Measurements from ENCODE around the gene SPATA31E1. TPM values are rescaled to one million over a fixed set of nuclear protein-coding genes. Genes with fewer than 3 reads are reported as not detected.

SPATA31E1 gene
- total RNA-seq, 2 experiments from 2014 or later = not detected

DNA sequence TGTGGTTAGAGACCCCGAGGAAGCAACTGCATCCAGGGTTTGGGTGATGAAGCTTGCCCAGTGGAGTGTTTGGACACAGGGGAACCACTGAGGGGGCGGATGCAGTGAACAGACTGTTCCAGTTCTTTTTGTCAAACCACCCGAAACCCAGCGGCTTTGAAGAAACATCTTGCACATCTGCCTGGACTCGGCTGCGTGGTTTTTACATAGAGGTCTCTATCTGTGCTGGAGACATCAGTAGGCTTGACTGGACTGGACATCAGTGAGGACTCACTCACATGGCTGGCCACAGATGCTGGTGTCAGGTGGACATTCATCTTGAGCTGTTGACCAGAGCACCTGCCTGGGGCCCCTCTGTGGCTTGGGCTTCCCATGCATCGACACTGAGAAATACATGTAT, 15.3 kb upstream of the SPATA31E1 start:
- no peak for ATAC-seq
- CTCF ChIA-PET = no interaction called here

DNA sequence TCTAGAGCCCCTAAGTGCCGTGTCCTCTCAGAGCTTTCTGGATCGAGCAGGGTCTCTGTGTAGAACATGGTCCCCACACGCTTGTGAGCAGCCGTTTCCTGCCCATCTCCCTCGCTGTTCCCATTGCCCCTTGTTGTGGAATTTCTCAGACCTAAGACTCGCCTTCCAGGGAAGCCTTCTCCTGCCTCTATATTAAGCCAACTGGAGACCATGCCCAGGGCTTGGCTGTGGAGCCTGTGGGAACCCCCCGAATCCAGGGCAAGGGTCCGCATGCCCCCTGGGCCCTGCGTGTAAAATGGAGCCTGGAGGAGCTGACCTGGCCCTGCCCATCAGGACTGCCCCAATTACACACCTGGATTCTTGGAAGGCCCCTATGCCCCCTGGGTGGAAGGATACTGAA, 14.5 kb upstream of the SPATA31E1 start:
- ATAC-seq = no peak
- Mint-ChIP-seq H3K36me3 (ENCODE audit: low read depth) (no peaks in the 10 kb centered on the region), H3K27me3 (peaks cover 3% of the 10 kb centered on the region), H3K4me3 (no peak overlapping the region), H3K27ac (no peak overlapping the region), H3K4me1 (no peaks in the 10 kb centered on the region), H3K9me3 (ENCODE audit: low read depth) (no peaks in the 10 kb centered on the region)
- DNase-seq = no peak
- ChIA-PET CTCF (no interaction called here), POLR2A (no interaction called here)
- intact Hi-C loops (cut with DNase I, micrococcal nuclease) = no loop called here

More for the DNA sequence above, 15.3 kb upstream of the SPATA31E1 start:
- intact Hi-C loops (cut with DNase I, micrococcal nuclease) = no loop called here
- peaks cover 3% of the 10 kb centered on the region for H3K27me3 Mint-ChIP-seq
- H3K36me3 Mint-ChIP-seq (ENCODE audit: low read depth) = no peaks in the 10 kb centered on the region
- no peaks in the 10 kb centered on the region for H3K9me3 Mint-ChIP-seq (ENCODE audit: low read depth)
- H3K27ac Mint-ChIP-seq = no peak overlapping the region
- H3K4me1 Mint-ChIP-seq = no peaks in the 10 kb centered on the region
- no peak overlapping the region for H3K4me3 Mint-ChIP-seq
- no peak for DNase-seq
- POLR2A ChIA-PET = no interaction called here

DNA sequence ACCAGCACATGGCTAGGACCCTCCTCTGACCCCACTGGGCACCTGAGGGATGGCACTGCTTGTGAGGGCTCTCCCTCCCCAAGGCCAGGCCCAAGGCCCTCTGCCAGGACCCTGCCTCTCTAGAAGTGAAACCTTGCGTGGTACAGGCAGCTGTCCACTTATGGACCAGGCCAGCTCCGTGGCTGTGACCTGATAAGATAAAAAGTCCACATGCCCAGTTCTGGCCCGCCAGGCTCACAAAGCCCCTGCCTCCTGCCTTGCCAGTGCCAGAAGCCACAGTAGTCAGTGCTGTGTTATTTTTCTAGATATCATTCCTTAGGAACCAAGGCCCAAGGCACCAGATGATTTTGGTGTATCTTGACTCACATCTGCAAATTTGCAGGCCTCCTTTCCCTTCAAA, 14.0 kb upstream of the SPATA31E1 start:
- ATAC-seq (no peak), DNase-seq (no peak)
- ChIA-PET POLR2A (no interaction called here), CTCF (interaction anchor here (0.7 kb wide), 1 partner anchor 239 kb away, joined by 3 read pairs; no protein-coding TSS in a partner anchor)
- no peaks in the 10 kb centered on the region for H3K36me3 Mint-ChIP-seq (ENCODE audit: low read depth)
- H3K27ac Mint-ChIP-seq = no peak overlapping the region
- H3K4me3 Mint-ChIP-seq = no peak overlapping the region
- no peaks in the 10 kb centered on the region for H3K4me1 Mint-ChIP-seq
- intact Hi-C loops (cut with DNase I, micrococcal nuclease) = no loop called here
- no peaks in the 10 kb centered on the region for H3K9me3 Mint-ChIP-seq (ENCODE audit: low read depth)
- H3K27me3 Mint-ChIP-seq = peaks cover 3% of the 10 kb centered on the region

GRCh38 chr9:87869082-87869481, 13.6 kb upstream of the SPATA31E1 start:
- H3K4me3 Mint-ChIP-seq = no peak overlapping the region
- ATAC-seq (no peak), DNase-seq (no peak)
- H3K27ac Mint-ChIP-seq = no peak overlapping the region
- no peaks in the 10 kb centered on the region for H3K36me3 Mint-ChIP-seq (ENCODE audit: low read depth)
- intact Hi-C loops (cut with DNase I, micrococcal nuclease) = no loop called here
- POLR2A ChIA-PET = no interaction called here
- H3K27me3 Mint-ChIP-seq = peaks cover 3% of the 10 kb centered on the region
- no peaks in the 10 kb centered on the region for H3K4me1 Mint-ChIP-seq
- CTCF ChIA-PET = interaction anchor here (0.7 kb wide), 1 partner anchor 239 kb away, joined by 3 read pairs; no protein-coding TSS in a partner anchor
- no peaks in the 10 kb centered on the region for H3K9me3 Mint-ChIP-seq (ENCODE audit: low read depth)

- intact Hi-C loops (cut with DNase I, micrococcal nuclease) = loop anchor here in 1 of 2 experiments (10.0 kb wide), 1 partner anchor 57 kb away; no protein-coding TSS in a partner anchor
- peaks cover 3% of the 10 kb centered on the region for H3K27me3 Mint-ChIP-seq
- no peak overlapping the region for H3K27ac Mint-ChIP-seq
- DNase-seq (no peak), ATAC-seq (no peak)
- CTCF ChIA-PET = no interaction called here
- no peaks in the 10 kb centered on the region for H3K9me3 Mint-ChIP-seq (ENCODE audit: low read depth)
- H3K4me3 Mint-ChIP-seq = no peak overlapping the region
- H3K4me1 Mint-ChIP-seq = no peaks in the 10 kb centered on the region
- POLR2A ChIA-PET = no interaction called here
- no peaks in the 10 kb centered on the region for H3K36me3 Mint-ChIP-seq (ENCODE audit: low read depth)
Measured at GRCh38 chr9:87871425-87872078, 11.1 kb upstream of the SPATA31E1 start.

DNA sequence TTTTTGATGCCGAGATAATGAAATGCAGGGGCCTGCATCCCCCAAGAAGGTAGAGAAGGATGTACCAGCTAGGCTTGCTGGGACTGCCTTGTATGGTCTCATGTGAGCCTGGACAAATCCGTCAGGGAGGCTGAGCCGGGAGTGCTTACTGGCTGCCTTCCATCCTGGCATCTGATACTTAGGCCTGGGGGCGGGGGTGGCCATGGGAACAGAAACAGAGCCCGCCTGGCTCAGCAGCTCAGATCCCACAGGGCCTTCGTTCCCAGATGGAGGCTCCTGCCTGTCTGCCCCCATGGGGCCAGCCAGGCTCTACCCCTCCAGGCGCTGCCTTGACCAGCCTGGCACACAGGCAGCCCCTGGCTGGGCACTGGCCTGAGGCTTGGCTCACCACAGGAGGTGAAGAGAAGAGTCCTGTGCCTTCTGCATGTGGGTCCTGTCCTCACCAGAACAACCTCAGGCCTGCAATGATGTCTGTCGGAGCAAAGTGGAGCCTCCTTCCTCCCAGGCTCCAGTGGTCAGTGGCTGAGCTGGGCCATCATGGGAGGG, 10.5 kb upstream of the SPATA31E1 start:
- Mint-ChIP-seq H3K27me3 (peaks cover 3% of the 10 kb centered on the region), H3K36me3 (ENCODE audit: low read depth) (no peaks in the 10 kb centered on the region), H3K4me3 (no peak overlapping the region), H3K4me1 (no peaks in the 10 kb centered on the region), H3K27ac (no peak overlapping the region), H3K9me3 (ENCODE audit: low read depth) (no peaks in the 10 kb centered on the region)
- ATAC-seq (no peak), DNase-seq (no peak)
- ChIA-PET POLR2A (no interaction called here), CTCF (no interaction called here)
- intact Hi-C loops (cut with DNase I, micrococcal nuclease) = loop anchor here in 1 of 2 experiments (10.0 kb wide), 1 partner anchor 57 kb away; no protein-coding TSS in a partner anchor

GRCh38 chr9:87873607-87874303, 8.9 kb upstream of the SPATA31E1 start:
- Mint-ChIP-seq H3K4me3 (no peak overlapping the region), H3K36me3 (ENCODE audit: low read depth) (no peaks in the 10 kb centered on the region), H3K4me1 (peaks cover 3% of the 10 kb centered on the region), H3K9me3 (ENCODE audit: low read depth) (no peaks in the 10 kb centered on the region), H3K27ac (no peak overlapping the region), H3K27me3 (peaks cover 3% of the 10 kb centered on the region)
- ATAC-seq (no peak), DNase-seq (no peak)
- intact Hi-C loops (cut with DNase I, micrococcal nuclease) = loop anchor here in 1 of 2 experiments (10.0 kb wide), 1 partner anchor 59 kb away; no protein-coding TSS in a partner anchor
- CTCF ChIA-PET = interaction anchor here (0.6 kb wide), 1 partner anchor 1242 kb away, joined by 3 read pairs; no protein-coding TSS in a partner anchor
- POLR2A ChIA-PET = interaction anchor here (0.6 kb wide), 1 partner anchor 175 kb away, joined by 3 read pairs; no protein-coding TSS in a partner anchor

DNA sequence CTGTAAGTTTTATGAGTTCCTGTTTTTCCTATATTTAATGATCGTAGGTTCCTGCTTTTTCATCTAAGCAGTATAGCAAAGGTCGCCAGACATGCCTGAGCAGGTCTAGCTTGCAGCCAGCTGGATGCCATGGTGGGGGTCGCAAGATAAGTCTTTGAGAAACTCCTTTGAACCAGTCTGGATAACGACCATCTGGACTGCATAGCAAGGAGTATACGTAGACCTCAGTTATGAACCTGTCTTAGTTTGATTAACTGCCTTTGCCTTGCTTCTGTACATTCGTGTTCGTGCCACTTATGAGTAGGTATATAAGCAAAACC, 8.4 kb upstream of the SPATA31E1 start:
- ATAC-seq = no peak
- POLR2A ChIA-PET = interaction anchor here (0.6 kb wide), 1 partner anchor 175 kb away, joined by 3 read pairs; no protein-coding TSS in a partner anchor
- Mint-ChIP-seq H3K27me3 (peaks cover 3% of the 10 kb centered on the region), H3K27ac (no peak overlapping the region), H3K4me3 (no peak overlapping the region), H3K9me3 (ENCODE audit: low read depth) (no peaks in the 10 kb centered on the region), H3K4me1 (peaks cover 6% of the 10 kb centered on the region), H3K36me3 (ENCODE audit: low read depth) (no peaks in the 10 kb centered on the region)
- no peak for DNase-seq
- intact Hi-C loops (cut with DNase I, micrococcal nuclease) = loop anchor here in 1 of 2 experiments (10.0 kb wide), 1 partner anchor 59 kb away; no protein-coding TSS in a partner anchor
- CTCF ChIA-PET = interaction anchor here (0.6 kb wide), 1 partner anchor 1243 kb away, joined by 3 read pairs; no protein-coding TSS in a partner anchor

GRCh38 chr9:87875060-87875459, 7.6 kb upstream of the SPATA31E1 start:
- no peak for DNase-seq
- Mint-ChIP-seq H3K9me3 (ENCODE audit: low read depth) (no peaks in the 10 kb centered on the region), H3K27ac (no peak overlapping the region), H3K36me3 (ENCODE audit: low read depth) (no peaks in the 10 kb centered on the region), H3K4me3 (no peak overlapping the region), H3K27me3 (no peaks in the 10 kb centered on the region), H3K4me1 (peaks cover 10% of the 10 kb centered on the region)
- POLR2A ChIA-PET = no interaction called here
- intact Hi-C loops (cut with DNase I, micrococcal nuclease) = loop anchor here in 1 of 2 experiments (10.0 kb wide), 1 partner anchor 60 kb away; no protein-coding TSS in a partner anchor
- ATAC-seq = no peak
- CTCF ChIA-PET = no interaction called here

GRCh38 chr9:87875831-87876545, 6.7 kb upstream of the SPATA31E1 start:
- DNase-seq (no peak), ATAC-seq (no peak)
- intact Hi-C loops (cut with DNase I, micrococcal nuclease) = loop anchor here in 1 of 2 experiments (10.0 kb wide), 1 partner anchor 61 kb away; no protein-coding TSS in a partner anchor
- H3K36me3 Mint-ChIP-seq (ENCODE audit: low read depth) = no peaks in the 10 kb centered on the region
- POLR2A ChIA-PET = no interaction called here
- H3K27me3 Mint-ChIP-seq = no peaks in the 10 kb centered on the region
- no peak overlapping the region for H3K27ac Mint-ChIP-seq
- peaks cover 11% of the 10 kb centered on the region for H3K4me1 Mint-ChIP-seq
- CTCF ChIA-PET = no interaction called here
- no peaks in the 10 kb centered on the region for H3K9me3 Mint-ChIP-seq (ENCODE audit: low read depth)
- H3K4me3 Mint-ChIP-seq = no peak overlapping the region

DNA sequence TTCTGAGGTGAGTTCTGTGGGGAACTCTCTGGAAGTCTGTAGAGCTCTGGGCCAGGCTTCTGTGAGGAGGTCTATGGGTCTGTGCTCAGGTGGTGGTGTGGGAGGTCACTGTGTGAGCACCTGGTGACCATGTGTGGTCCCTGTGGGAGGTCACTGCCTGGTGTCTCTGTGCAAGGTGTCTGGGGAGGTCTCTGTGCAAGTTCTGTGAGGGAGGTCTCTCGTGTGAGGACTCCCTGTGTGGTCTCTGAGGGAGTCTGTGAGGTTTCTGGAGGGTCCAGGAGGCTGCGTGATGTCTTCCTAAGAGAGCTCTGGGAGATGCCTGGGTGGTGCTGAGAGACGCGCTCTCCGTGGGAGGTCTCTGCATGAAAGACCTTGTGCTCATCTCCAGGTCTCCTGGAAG, 6.0 kb upstream of the SPATA31E1 start:
- H3K4me3 Mint-ChIP-seq = no peak overlapping the region
- no peaks in the 10 kb centered on the region for H3K9me3 Mint-ChIP-seq (ENCODE audit: low read depth)
- DNase-seq (no peak), ATAC-seq (no peak)
- H3K27ac Mint-ChIP-seq = peak overlapping the region; percentile 27
- ChIA-PET CTCF (no interaction called here), POLR2A (no interaction called here)
- no peaks in the 10 kb centered on the region for H3K27me3 Mint-ChIP-seq
- peaks cover 11% of the 10 kb centered on the region for H3K4me1 Mint-ChIP-seq
- intact Hi-C loops (cut with DNase I, micrococcal nuclease) = loop anchor here in 1 of 2 experiments (10.0 kb wide), 1 partner anchor 62 kb away; no protein-coding TSS in a partner anchor
- H3K36me3 Mint-ChIP-seq (ENCODE audit: low read depth) = no peaks in the 10 kb centered on the region
